K562 (cell line): ENCODE results near the gene PIK3R4. TPM values are rescaled to one million over a fixed set of nuclear protein-coding genes. Genes with fewer than 3 reads are reported as not detected.

Source experiments
- ARID3B ChIP-seq: fragments of 250-450 bp; sonication (Bioruptor Pico); IDR thresholded peaks from 2 replicates; pipeline ENCODE4 v1.4.0; 2020; ENCODE audit warnings: borderline replicate concordance
- E2F5 ChIP-seq: sonication (generic); formaldehyde crosslinking; IDR thresholded peaks from 2 replicates; pipeline ENCODE4 v1.8.0; 2022; ENCODE audit warnings: mild to moderate bottlenecking, missing genetic modification reagents
- E2F8 ChIP-seq: fragments of 450-650 bp; IDR thresholded peaks from 2 replicates; pipeline ENCODE4 v1.7.1; 2018; ENCODE audit warnings: mild to moderate bottlenecking, low read depth; ENCODE audit not compliant: partially characterized antibody
- EWSR1 ChIP-seq: fragments of 450-650 bp; IDR thresholded peaks from 2 replicates; pipeline ENCODE4 v1.6.1; 2018; ENCODE audit warnings: borderline replicate concordance, mild to moderate bottlenecking, low read depth, moderate library complexity; ENCODE audit not compliant: partially characterized antibody
- KDM1A ChIP-seq, 2 experiments: fragments of 450-650 bp; IDR thresholded peaks; 2 replicates each; pipeline ENCODE4 v1.6.1; 2016; ENCODE audit warnings: mild to moderate bottlenecking in 2 of 2
- NFYB ChIP-seq: IDR thresholded peaks from 2 replicates; pipeline ENCODE4 v1.6.1; 2011; ENCODE audit warnings: mild to moderate bottlenecking, moderate library complexity; ENCODE audit not compliant: insufficient read length; ENCODE audit errors: extremely low read depth
- SLC30A9 ChIP-seq: fragments of 250-450 bp; sonication (Bioruptor Pico); IDR thresholded peaks from 2 replicates; pipeline ENCODE4 v1.8.0; 2022; ENCODE audit warnings: mild to moderate bottlenecking, moderate library complexity
- ZNF609 ChIP-seq: sonication (generic); formaldehyde crosslinking; IDR thresholded peaks from 2 replicates; pipeline ENCODE4 v1.8.1; 2023; ENCODE audit warnings: missing genetic modification reagents, mild to moderate bottlenecking, borderline replicate concordance
- ZNF696 ChIP-seq: fragments of 250-450 bp; sonication (Bioruptor Pico); conservative IDR thresholded peaks from 2 replicates; pipeline ENCODE4 v1.4.0; 2020; ENCODE audit warnings: mild to moderate bottlenecking, moderate library complexity
- polyA plus RNA-seq, 8 experiments: library from polyadenylated mRNA; depleted of rRNA in 4 of 8; stranded (reverse) in 5 of 8; unstranded in 3 of 8; fragments of >200 nt; fragmentation: Nextera tagmentation in 2 of 8; fragmentation: Illumina TruSeq in 1 of 8; extraction: Ambion mirVana in 2 of 8; extraction: Trizol in 1 of 8; gene quantifications; 2 replicates each; pipeline versions ENCODE4 v1.2.1 to v1.2.3, GENCODE V29; 2011 to 2014; ENCODE audit warnings: inconsistent platforms in 1 of 8, missing spikeins in 1 of 8
- total RNA-seq, 7 experiments: library from RNA; depleted of rRNA in 6 of 7; stranded (reverse); fragments of >200 nt in 6 of 7; fragmentation: Illumina TruSeq in 2 of 7; extraction: Trizol in 2 of 7; gene quantifications; 2 replicates each; pipeline versions ENCODE4 v1.2.1 to v1.2.3, GENCODE V29; 2011 to 2021; ENCODE audit warnings: low replicate concordance in 1 of 7

PIK3R4 gene
- total and polyA plus RNA-seq, 9 of the 15 experiments (the other 6 are each of a cell fraction or from before 2014, with no cell fraction given) = 20.6 to 45.8 (median 26.0) TPM

- TF ChIP-seq E2F5 (CRISPR knock-in tag) (no peak), KDM1A (IDR thresholded peaks at IDR 0.05) (no peak), EWSR1 (no peak), ARID3B (no peak), ZNF609 (CRISPR knock-in tag) (no peak), E2F8 (no peak), ZNF696 (CRISPR knock-in tag) (no peak), SLC30A9 (CRISPR knock-in tag) (no peak), NFYB (no peak)
These were observed 13.3 kb downstream of the PIK3R4 start (continued) for GRCh38 chr3:130733236-130733875.
